SKM-1 treated with dmso at 0.1 percent for 144 hours (cell line): Measurements from ENCODE around the gene COL23A1.

Experiments
- DNase-seq: peaks from one replicate; lab custom pipeline; 2025; ENCODE audit not compliant: unreplicated experiment; lab: John Stamatoyannopoulos, UW

The COL23A1 gene

DNA sequence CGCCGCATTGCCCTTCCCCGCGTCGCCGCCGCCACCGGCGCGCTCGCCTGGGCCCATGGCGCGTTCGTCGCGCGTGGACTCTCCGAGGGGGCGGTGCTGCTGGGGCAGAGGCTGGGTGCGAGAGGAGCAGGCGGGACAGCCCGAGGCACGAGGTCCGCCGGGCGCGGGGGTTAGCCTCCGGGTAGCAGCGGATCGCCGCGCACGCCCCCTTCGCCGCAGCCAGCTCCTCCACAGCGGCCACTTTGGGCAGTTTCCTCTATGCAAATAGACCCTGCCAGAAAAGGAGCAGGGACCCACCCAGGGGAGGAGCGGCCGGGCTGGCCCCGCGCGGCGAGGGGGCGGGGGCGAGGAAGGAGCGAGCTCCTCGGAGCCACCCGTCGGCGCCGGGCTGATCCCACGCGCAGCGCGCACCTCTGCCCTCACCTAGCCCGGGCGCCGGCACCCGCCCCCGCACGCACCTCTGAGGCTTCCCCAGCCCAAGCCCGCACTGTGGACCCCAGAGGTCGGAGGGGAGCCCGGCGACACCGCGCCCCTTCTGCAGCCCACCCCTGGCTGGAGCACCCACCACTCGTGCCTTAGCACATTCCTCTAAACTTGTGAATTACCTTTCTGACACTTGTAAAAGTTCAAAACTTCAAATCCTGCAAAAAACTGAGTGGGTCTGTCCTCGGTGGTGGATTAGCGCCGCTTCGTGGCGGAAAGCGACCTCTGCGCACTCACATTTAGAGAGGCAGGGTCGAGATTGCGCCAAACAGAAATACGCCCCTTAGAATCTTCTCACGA, at the start of gene COL23A1:
Gene COL23A1, minus strand, starts transcription at position 253 of the 783 bp plus-strand sequence.
- peak; percentile 58 for DNase-seq

- DNase-seq, result no peak
These were observed 47.3 kb upstream of the COL23A1 start for GRCh38 chr5:178637356-178638074.

GRCh38 chr5:178632285-178632684, 42.1 kb upstream of the COL23A1 start:
- DNase-seq, result peak; percentile 30

DNA sequence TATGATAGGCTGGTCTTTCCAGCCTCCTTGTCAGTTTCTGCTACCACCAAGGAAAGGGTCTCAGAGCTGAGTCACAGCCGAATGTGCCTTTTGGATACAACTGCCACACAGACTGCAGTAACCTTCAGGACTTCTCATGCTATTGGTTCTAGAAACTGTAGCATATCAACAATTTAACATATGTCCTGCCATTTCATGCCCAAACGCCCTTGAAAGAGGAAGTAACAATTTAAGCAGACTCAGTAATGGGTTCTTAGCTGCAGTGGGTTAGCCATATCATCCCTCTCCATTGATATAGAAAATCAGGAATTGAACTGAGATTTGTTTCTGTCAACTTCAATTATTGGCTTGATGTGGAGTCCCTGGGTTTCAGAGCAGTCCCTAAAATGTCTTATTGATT, 40.8 kb upstream of the COL23A1 start:
- DNase-seq, result peak; percentile 16

GRCh38 chr5:178630475-178630930, 40.3 kb upstream of the COL23A1 start:
- no peak for DNase-seq

DNA sequence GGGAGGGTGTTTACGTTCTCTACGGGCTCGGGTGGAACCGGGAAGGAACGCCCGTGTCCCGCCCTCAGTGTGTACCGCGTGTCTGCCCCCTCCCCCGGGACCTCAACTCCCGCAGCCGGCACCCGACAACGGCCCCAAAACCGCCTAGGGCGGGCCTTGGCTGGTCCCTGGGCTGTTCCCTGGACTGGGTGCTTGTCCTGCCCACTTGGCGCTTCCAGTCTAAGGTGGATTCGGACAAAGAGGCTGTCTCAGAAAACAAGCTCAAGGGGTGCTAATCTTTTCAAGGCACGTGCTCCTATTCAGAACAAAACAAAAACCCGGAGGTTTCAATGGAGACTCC, 37.0 kb upstream of the COL23A1 start:
- no peak for DNase-seq

- peak; percentile 80 for DNase-seq
These were observed 36.5 kb upstream of the COL23A1 start, which contains the start of gene CLK4 for GRCh38 chr5:178626484-178627258. CLK4 (minus strand) TSS chr5:178627050; CDS start chr5:178623416, 3,634 bp downstream.

DNA sequence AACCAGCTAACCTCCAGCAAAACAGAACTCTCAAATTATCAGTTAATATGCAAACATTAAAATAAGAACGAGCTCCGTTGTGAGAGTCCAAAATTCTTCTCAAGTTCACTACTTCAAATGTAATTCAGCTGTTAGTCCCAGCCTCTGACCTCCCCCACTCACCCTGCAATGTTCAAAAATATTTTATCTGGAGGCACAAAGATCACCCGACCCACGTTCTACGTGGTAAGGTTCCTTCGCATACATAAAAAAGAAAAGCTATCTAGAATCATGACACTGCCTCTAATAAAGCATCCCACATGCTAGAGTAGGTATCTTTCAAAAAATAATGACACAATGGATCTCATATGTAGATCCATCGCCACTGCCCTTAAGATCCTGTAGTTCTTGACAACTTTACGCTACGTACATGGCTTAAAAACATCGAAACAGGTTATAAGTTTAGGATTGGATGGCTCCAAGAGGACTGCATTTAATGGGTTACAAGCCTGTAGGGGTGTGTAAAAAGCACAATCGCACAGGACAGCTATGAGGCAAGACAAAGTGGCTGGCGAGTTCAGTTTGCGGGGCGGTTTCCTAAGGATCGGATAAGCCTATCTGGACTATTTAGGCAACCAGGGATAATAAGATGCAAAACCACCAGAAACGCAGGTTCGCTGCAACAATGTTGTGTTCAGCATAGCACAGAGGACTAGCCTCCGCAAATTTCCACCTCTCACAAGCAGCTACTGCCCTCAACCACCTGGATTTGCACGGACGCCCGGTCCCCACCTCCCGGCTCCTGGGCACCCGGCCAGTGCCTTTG, 35.7 kb upstream of the COL23A1 start:
- DNase-seq, result no peak

- DNase-seq, result no peak
These were observed 34.7 kb upstream of the COL23A1 start for GRCh38 chr5:178624631-178625546.

GRCh38 chr5:178622679-178623247, 32.6 kb upstream of the COL23A1 start:
- no peak for DNase-seq

DNA sequence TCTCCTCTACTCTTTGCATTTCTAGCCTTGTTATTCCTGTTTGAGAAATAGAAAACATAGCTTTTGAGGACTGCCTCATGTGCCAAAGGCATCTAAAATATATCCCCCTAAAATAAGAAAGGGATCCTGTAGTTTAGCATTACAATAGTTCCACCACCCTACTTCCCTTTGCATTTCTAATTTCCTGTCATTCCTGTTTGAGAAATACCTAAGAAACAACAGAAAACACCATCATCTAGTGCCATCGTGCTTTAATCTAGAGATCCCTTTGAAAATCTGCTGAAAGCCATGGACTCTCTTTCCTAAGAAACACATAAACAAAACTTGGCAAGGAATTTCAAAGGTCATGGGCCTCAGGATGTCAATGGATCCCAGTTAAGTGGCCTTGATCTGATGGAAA, 29.2 kb upstream of the COL23A1 start:
- DNase-seq, result no peak

GRCh38 chr5:178612299-178612698, 22.1 kb upstream of the COL23A1 start:
- DNase-seq, result no peak

- DNase-seq, result no peak
These were observed 16.1 kb upstream of the COL23A1 start for GRCh38 chr5:178606269-178606668.

- no peak for DNase-seq
These were observed 15.6 kb upstream of the COL23A1 start for GRCh38 chr5:178605788-178606187.

DNA sequence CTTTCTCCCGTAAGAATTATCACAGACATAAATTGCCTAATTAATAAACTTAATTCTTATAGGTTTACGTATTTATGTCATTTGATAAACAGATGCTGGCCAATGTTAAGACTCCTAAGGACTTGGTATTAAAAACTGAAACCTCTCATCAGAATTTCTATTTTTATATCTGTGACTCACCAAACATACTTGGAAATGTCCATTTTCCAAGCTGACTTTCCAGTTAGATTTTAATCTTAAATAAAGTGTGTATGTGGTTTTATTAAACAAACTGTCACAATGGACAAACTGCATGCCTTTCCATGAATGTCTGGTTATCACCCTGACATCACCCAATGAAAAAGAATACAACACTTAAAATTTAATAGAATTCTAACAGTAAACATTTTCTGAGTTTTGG, 12.6 kb upstream of the COL23A1 start:
- DNase-seq, result no peak

- DNase-seq, result no peak
These were observed 5.6 kb upstream of the COL23A1 start for GRCh38 chr5:178595750-178596149.

GRCh38 chr5:178595150-178595549, 5.0 kb upstream of the COL23A1 start:
- DNase-seq, result no peak

DNA sequence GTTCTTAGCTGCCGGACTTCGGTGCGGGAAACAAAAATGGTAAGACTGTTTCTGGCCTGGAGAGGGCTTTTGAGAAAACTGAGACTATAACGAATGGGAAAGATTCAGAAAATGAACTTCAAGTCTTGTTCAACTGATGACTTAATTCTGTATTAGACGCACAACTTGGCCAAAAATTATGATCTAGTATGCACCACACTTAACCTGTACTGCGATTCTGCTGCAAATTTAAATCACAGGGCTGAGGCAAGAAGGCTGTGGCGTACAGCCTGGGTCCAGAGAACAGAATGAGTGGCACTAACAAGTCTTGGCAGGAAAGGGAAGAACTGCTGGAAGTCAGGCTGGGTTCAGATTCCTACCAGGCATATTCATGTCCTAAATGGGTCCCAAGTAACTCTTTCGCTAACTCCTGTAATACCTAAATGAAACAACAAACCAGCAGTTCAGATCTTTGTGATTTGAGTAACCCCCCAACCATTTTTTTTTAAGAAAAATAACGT, 781 bp upstream of the COL23A1 start:
- no peak for DNase-seq
